ENCODE measurements around the gene STAT3.
"Not testable (repeated sequence)": the region's sequence is repeated elsewhere in the genome, so short reads cannot be mapped to it uniquely, and the experiment has no call there.

The STAT3 gene

DNA sequence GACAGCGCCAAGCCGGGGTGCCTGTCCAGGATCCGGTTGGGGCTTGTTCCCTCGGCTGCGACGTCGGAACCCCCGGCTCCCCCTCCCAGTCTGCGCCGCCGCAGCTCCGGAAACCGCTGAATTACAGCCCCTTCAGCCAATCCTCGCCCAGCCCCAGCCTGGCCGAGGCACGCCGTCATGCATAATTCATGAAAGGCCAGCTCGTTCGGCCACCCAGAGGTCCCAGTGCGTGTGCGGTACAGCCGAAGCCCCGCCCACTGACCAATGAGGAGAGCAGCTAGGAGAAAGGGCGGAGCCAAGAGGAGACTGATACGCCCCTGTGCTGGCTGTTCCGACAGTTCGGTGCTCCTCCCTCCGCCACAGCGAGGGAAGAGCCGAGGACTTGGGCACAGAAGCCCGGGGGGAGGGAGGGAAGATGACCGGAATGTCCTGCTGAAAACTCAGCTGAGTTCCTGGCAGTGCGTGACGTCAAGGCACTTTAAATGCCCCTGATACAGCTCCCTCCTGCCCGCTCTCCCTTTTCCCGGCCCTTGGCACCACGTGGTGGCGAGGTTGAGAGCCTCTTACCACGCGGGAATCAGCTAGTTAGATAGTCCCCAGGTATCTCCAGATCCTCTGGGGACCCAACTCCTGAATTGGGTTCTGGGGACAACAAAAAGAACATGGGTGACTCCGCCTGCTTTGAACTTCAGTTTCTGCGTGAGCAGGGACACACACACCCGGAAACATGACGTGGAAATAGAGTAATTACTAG is at the start of gene STAT3:
Gene STAT3, minus strand, starts transcription at position 62 of the 754 bp plus-strand sequence. CDS start 39,926 bp downstream, outside the sequence.
- DNase-seq (ENCODE audit: low spot score) = peak; percentile 99

DNA sequence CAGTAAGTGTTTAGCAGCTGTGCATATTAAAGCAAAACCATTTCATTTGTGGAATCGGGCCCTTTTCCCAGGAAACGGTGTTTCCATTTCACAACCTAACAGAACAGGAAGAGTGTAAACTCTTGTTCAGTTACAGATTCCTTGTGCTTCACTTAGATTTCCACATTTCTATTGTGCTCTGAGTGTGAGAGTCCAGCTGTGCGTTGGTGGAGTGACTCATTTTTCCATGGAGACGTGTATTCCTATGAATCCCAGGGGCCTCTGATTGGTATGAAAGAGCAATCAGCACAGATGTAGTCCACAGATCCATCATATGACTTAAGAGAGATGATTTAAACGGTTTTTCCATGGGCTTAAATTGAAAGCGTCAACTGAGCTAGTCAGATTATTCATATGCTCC is 48.1 kb upstream of the STAT3 start:
- no peak for DNase-seq (ENCODE audit: low spot score)

DNA sequence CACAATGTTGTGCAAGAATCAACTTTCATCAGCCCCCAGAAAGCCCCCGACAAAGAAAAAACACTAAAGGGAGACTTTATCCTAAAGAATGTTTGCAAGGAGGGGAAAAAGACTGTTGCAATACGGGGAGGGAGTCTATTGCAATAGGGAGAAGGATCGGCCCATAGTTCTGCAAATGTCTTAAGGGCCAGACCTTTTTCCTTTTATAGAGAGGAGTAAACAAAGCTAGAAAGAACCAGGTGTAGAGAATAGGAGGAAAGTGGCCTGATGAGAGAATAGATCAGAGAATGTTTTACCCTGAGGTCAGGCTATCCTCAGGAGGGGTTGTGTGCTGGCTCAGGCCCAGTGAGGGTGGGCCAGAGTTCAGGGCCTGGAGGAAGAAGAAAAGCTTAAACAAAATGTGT is 43.5 kb upstream of the STAT3 start:
- no peak for DNase-seq (ENCODE audit: low spot score)

DNA sequence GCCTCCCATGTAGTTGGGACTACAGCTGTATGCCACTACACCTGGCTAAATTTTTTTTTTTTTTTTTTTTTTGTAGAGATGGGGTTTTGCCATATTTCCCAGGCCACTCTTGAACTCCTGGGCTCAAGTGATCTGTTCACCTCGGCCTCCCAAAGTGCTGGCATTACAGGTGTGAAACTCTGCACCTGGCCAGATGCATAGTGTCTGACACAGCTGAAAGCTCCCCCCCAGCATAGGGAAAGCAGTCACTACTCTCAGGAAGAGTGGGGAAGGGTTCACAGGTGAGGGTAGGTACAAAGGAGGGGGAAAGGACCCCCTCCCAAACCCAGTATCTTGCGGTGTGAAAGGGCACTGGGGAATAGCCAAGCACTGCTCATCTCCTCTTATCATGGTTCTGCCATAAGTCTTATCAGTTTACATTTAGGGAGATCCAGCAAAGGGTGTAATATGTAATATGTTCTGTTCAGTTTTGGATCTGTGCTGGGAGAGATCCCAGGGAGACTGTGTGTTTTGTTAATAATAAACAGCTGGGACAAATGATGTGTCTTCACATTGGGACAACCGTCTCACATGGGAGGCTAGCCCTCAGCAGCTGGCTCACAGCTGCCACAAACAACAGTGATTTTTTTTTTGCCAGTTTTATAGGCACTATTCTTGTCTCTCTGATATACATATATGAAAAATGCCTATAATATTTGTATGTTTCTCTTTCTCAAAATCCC is 41.6 kb upstream of the STAT3 start:
- no peak for DNase-seq (ENCODE audit: low spot score)

DNA sequence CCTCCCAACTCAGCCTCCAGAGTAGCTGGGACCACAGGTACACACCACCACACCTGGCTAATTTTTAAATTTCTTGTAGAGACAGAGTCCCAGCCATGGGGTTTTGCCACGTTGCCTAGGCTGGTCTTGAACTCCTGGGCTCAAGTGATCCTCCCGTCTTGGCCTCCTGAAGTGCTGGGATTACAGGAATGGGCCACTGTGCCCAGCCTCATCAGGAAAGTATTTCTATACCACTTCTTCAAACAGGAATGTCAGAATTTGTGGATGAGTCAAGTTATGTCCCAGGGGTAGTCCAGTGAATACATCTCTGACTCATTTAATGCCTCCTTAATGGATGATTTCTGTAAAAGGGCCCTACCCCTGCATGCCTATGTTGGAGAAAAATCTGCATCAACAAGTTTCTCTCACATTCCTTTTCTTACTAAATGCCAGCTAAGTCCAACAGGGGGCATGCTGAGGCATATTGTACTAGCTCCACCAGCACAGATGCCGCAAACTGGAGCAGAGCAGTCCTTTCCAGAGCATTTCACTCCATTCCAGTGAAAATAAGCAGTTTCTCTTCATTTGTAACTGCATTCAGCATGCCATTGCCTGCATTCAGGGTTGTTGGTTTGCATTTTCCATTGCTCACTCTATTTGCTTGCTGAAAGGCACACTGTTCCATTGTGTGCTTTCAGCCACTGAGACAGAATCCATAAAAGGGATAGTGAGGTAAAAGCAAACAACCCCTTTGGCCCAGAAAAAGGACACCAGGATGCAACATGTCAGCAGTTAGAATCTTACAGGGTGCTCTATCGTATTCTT is 40.1 kb upstream of the STAT3 start:
- DNase-seq (ENCODE audit: low spot score) = peak; percentile 53

DNA sequence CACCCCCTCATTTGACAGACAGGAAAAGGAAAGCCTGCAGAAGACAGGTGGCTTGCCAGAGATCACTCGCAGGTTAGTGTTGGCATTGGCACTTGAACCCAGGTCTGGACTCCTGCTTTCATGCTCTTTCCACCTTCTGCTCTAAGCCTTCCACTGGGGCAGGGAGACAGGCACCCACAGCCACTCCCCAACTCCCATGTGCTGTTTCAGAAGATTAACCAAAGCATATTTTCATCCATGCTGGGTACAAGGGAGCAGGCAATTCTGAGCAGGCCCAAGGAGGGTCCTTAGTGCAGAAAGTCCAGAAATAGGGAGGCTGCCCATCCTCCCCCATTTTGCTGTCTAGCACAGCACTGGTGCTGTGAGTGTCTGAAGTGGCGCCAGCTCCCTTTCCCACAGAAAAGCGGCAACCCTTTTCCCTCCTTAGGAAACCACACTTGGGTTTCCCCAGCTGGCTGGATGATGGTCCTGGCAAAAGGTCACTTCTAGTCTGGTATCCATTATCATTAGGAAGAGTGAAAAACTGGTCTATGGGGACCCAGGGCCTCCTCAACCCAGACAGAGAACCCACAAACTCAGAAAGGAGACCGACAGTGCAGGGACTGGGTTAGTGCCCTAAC is 36.9 kb upstream of the STAT3 start:
- DNase-seq (ENCODE audit: low spot score) = no peak

DNA sequence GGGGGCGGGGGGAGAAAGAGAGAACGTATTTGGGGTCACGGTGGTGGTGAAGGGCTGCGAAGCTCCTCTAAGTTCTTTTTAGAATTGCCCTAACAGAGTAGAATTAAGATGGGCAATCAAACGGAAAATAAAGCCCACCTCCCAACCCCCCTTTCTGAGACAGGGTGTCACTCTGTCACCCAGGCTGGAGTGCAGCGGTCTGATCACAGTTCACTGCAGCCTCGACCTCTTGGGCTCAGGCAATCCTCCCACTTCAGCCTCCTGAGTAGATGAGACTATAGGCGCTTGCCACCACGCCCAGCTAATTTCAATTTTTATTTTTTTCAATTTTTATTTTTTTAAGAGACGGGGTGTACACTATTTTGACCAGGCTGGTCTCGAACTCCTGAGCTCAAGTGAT is 35.5 kb upstream of the STAT3 start:
- no peak for DNase-seq (ENCODE audit: low spot score)

DNA sequence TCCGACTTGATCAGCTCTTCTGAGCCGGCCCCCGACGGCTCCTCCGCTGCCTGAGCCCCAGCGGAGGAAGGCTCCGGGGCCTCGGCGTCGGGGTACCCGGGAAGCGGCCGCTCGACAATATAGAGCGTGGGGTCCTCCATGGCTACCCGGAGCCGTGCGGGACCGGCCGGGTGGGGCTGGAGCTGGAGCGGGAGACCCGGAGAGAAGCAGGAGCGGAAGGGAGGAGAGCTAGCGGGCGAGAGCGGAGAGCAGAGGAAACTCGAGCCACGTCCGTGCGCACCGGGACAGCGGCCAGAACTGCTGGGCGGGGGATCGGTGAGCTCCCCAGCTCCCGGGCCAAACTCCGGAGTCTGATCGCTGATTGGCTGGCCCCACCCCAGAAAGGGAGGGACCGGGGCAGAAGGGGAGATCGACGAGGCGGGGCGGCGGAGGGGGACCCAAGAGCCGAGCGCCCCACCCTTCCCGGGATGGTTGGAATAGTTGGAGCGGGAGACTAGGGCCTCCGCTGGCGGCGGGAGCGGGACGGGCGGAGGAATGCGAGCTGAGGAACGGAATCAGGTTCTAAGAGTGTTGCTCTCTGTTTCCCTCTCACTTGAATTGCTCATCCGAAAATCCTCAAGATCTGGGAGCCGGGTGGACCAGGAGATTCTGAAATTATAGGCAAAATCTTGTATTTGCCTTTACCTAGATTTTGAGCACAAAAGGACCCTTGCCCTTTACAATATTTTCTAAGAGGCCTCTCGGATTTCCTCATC is 34.9 kb upstream of the STAT3 start, which contains the start of gene CAVIN1:
Gene CAVIN1, minus strand, starts transcription at position 299 of the 755 bp plus-strand sequence. Its CDS starts 159 bp downstream, at position 140.
- DNase-seq (ENCODE audit: low spot score) = peak; percentile 86

DNA sequence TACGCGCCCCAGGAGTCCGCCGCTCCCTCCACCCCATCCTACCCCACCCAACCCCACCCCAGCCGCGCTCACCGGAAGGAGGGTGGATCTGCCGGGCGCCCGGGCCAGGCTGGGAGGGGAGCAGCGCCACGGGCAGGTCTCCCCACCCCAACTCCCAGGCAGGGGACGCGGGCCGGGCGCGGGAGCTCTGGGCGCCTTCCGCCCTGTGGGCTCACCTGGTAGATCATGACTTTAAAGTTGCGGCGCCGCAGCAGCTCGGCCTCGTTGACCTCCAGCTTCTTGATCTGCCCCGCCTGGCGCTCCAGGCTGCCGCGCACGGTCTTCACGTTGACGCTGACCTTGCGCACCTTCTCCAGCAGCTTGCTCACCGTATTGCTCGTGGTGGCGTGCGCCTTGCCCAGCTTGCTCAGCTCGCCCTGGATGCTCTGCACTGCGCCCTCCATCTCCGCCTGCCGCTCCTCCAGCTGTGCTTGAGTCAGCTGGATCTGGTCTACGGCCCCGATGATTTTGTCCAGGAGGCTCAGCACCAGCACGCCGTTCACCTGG is 34.2 kb upstream of the STAT3 start:
- DNase-seq (ENCODE audit: low spot score) = peak; percentile 30

DNA sequence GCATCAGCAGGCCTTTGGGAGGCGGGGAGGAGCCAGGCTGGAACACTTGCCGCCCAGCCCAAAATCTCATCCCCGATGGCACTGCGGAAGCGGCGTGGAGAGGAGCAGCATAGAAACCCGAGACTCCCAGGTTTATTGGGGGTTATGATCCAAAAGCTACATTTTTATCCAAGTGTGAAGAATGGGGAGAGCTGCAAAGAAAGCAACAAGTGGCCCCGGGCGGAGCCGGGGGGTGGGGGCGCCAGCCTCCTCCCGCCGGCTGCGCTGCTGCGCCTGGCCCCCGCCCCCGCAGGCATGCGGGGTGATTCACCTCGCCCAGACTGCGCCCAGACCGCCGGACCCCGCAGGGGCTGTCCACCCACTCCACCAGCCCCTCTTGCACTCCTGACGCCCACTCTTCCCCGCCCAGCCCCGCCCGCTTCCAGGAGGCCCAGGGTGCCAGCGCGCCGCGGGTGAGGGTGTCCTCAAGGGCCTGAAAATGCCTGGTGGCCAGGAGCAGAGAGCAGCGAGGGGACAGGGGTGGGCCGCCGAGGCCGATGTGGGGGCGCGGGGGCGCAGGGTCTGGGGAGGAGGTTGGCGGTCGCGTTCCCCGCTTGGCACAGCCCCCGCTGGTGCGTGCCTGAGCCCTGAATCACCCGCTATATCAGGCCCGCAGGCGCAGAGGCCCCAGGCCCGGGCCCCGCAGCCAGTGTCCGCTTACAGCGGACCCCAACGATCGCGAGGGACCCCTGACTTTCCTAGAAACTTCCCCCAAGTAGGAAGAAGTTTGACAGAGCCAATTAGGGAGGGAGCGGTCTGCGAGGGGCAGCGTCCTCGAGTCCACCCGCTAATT is 33.5 kb upstream of the STAT3 start:
- DNase-seq (ENCODE audit: low spot score) = no peak

DNA sequence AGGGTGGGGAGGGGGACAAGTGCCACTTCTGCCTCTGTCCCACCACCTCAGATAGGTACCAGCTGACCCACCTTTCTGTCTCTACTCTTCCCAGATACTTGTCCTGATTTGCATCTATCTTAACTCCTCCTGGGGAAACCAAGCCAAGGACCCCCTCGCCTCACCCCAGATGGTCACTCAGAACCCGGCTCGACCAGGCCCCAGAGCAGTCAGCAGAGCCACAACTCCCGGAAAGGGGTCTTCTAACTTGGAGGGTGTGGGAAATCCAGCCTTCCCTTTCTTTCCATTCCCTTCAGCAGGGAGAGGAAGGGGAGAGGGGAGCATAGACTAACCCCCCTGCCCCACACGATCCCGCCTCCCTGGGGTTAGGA is 32.9 kb upstream of the STAT3 start:
- DNase-seq (ENCODE audit: low spot score) = no peak

DNA sequence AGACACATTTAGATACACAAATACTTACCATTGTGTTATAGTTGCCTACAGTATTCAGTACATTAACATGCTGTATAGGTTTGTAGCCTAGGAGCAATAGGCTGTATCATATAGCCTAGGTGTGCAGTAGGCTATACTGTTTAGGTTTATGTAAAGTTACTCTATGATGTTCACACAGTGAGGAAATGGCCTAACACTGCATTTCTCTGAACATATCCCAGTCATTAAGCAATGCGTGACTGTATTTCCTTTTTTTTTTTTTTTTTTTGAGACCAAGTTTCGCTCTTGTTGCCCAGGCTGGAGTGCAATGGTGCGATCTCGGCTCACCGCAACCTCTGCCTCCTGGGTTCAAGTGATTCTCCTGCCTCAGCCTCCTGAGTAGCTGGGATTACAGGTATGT is 29.7 kb upstream of the STAT3 start:
- DNase-seq (ENCODE audit: low spot score) = not testable (repeated sequence)

DNA sequence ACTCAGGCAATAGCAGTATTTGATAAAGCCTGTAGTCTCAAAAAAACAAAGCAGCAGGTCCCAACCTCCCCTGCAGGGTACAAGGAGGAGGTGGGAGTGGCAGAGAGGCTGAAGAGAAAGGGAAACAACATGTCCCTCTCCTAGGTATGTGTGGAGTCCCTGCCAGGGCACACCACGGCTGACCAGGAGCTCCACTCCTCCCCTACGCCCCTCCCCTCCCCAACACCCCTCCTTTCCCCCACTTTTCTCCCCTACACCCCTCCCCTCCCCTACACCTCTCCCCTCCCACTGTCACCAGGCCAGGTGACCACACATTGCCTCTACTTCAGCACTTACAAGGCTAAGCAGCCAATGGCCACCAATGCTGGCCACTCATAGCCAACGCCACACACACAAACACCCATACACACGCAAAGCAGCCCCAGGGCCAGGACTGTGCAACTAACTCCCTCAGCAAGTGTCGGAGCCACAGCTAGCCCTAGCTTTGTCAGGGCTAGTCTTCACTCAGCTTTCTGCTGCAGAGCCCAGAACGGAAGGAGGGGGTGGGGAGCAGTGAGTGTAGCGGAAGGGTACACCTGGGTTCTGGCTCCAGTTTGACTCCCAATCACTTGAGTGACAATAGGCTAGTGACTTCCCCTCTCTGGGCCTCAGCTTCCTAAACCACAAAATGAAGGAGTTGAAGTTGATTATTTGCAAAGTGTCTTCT is 26.6 kb upstream of the STAT3 start:
- no peak for DNase-seq (ENCODE audit: low spot score)

DNA sequence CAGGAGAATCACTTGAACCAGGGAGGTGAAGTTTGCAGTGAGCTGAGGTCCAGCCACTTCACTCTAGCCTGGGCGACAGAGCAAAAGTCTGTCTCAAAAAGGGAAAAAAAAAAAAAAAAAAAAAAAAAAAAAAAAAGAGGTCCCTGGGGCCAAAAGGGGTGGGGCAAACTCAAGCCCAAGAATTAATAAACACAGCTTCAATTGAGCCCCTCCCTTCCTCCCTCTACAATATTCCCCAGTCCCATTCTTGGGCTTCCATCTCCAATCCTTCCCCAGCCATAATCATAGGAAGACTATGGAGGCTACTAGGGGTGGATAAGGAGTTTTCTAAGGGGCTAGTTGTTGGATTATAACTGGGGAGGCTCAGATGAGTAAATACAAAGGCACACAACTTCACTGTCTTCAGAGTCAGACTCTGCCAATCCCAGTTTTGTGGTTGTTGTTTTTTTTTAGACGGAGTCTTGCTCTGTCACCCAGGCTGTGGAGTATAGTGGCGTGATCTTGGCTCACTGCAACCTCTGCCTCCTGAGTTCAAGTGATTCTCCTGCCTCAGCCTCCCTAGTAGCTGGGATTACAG is 25.3 kb upstream of the STAT3 start:
- DNase-seq (ENCODE audit: low spot score) = no peak

DNA sequence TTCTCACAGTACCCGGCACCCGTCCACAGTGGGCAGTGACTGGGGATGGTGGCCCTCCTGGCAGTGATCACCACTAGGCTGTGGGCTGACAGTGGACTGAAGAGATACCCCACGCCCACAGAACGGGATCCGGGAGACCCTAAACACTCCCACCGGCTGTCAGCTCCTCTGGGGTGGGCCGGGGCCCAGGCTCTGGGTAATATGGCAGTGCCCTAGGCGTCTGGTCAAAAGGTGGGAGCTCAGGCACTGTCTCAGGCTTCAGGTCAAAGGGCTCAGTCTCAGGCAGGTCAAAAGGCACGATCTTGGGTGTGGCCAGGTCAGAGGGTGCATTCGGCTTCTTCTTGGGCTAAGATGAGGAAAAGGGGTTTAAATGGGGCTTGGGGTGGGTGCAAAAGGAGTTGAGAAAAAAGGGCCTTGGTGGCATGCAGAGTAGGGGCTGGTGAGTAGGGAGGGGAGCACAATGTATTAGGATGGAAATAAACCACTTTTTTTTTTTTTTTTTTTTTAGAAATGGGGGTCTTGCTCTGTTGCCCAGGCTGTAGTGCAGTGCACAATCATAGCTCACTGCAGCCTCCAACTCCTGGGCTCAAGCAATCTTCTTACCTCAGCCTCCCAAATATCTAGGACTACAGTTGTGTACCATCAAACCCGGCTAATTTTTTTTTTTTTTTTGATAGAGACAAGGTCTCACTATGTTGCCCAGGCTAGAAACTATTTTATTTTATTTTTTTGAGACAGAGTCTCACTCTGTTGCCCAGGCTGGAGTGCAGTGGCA is 23.9 kb upstream of the STAT3 start:
- no peak for DNase-seq (ENCODE audit: low spot score)

DNA sequence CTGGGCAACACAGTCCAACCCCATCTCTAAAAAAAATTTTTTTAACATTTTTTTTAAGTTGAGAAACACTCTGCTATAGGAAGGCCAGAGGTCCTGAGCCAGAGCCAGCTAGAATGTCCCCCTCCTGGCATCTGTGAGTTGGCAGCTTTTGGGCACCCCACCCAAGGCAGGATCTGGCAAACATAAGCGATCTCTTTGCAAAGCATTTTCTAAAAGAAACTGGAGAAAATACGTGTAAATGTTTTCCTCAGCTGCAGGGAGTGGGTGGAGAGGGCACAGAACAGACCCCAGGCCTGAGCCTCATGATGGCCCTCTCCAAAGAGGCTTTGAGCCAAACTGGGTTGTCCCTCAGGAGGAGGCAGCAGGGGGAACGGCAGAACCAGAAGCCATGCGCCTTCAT is 23.1 kb upstream of the STAT3 start:
- DNase-seq (ENCODE audit: low spot score) = no peak

DNA sequence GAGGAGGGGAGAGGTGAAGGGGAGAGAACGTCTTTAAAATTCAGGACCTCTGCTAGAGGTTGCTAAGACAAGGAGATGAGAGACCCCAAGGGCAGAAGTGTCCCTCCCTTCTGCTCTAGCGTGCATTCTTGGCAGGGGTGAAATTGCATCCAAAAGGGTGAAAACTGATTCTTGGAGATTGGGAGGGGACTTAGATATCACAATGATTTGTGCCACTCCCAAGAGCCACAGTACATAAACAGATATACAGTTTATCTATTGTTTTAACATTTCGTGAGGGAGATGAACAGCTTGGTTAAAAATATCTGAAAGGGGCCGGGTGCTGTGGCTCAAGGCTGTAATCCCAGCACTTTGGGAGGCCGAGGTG is 22.1 kb upstream of the STAT3 start:
- DNase-seq (ENCODE audit: low spot score) = no peak

DNA sequence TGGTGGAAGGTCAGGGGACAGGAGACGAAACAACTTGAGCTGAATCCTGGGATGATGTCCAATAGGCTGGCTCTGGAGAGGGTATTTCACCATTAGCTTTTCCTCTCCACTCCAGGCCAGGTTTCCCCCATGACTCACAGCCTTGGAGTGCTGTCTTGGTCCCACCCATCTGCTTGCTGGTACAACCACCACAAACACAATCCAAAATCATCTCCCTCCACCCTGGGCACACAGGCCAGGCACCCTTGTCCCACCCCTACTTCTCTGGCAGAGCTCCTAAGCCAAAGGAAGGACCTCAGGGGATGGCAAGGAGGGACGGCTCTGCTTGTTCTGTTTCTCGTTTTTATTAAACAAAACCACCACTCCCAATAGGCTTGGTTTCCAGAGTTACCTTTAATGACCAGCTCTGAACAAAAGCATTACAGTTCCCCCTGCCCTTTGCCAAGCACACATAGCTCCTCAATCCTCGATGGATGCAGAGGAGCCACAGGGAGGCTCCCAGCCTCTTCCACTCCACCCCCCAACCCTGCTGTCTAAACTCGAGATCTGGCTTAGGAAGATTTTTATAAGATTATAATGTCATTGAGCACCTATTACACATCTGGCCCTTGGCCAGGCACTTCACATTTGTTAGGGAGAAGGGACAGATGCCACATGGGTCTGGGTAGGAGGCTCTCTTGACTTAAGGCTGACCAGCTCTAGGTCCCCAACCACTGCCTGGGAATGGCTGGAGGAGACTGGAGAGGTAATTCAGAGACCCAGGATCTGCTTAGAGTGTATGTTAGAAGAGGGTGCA is 21.5 kb upstream of the STAT3 start:
- DNase-seq (ENCODE audit: low spot score) = peak; percentile 73

All from LoVo (cell line).